ENCODE results near the gene MPI. TPM values are rescaled to one million over a fixed set of nuclear protein-coding genes. Genes with fewer than 3 reads are reported as not detected.
A peak's percentile ranks its signal among the peaks of the same experiment; 100 is the strongest.

MPI gene
- total RNA-seq, 1 experiment from 2014 or later, result 57.5 TPM

DNA sequence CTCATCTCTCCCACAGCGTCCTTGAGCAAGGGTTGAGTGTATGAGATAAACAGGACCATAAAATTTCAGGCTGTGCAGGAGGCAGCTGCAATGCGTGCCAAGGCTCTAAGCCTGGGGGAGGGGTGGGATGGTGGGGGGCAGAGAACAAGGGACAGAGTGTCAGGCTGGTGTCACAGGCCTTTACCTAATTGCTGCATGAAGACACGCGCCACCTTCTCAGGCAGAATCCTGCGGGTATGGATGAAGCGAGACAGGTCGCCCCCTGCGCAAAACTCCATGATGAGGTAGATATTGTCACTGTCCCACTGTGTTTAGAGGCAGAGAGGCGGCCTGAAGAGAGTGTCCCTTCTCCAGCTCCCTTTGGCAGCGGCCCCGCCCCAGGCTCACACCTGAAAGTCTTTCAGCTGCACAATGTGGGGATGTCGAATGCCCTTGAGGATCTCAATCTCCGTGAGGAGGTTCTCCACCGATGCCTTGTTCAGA is 47.9 kb upstream of the MPI start:
- no peak overlapping the region for H2AFZ ChIP-seq (ENCODE audit: low read length)
- H3K79me1 ChIP-seq (ENCODE audit: insufficient read depth, low read depth, low read length, poor library complexity, severe bottlenecking), result no peaks in the 10 kb centered on the region
- peaks cover 9 to 36% (median 31%) of the 10 kb centered on the region in 3 experiments for H3K36me3 Mint-ChIP-seq (ENCODE audit: insufficient read depth in 1 of 3, low read depth in 3 of 3)
- peak overlapping the region; percentile 11 for H3K9ac ChIP-seq (ENCODE audit: extremely low read depth, insufficient read length, low read length)
- DNase-seq, result no peak
- no peak overlapping the region for H2BK12ac ChIP-seq (ENCODE audit: insufficient read length, low read depth, low read length)
- no peak overlapping the region for H2BK20ac ChIP-seq (ENCODE audit: low read depth, low read length, poor library complexity, severe bottlenecking)
- TF ChIP-seq, protein P1, sequence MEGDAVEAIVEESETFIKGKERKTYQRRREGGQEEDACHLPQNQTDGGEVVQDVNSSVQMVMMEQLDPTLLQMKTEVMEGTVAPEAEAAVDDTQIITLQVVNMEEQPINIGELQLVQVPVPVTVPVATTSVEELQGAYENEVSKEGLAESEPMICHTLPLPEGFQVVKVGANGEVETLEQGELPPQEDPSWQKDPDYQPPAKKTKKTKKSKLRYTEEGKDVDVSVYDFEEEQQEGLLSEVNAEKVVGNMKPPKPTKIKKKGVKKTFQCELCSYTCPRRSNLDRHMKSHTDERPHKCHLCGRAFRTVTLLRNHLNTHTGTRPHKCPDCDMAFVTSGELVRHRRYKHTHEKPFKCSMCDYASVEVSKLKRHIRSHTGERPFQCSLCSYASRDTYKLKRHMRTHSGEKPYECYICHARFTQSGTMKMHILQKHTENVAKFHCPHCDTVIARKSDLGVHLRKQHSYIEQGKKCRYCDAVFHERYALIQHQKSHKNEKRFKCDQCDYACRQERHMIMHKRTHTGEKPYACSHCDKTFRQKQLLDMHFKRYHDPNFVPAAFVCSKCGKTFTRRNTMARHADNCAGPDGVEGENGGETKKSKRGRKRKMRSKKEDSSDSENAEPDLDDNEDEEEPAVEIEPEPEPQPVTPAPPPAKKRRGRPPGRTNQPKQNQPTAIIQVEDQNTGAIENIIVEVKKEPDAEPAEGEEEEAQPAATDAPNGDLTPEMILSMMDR (conservative IDR thresholded peaks at IDR 0.05), result no peak
- no peak overlapping the region for H3K18ac ChIP-seq (ENCODE audit: insufficient read length, low read depth, low read length)
- H3K9me3 ChIP-seq (ENCODE audit: control insufficient read depth, low read depth, low read length), result no peaks in the 10 kb centered on the region
- H3K4me1 Mint-ChIP-seq, result peaks cover 20 to 35% of the 10 kb centered on the region in 2 experiments
- H2BK120ac ChIP-seq (ENCODE audit: low read depth, low read length, poor library complexity, severe bottlenecking), result no peak overlapping the region
- H2BK15ac ChIP-seq (ENCODE audit: low read depth, low read length), result no peak overlapping the region
- no peaks in the 10 kb centered on the region for H3K27me3 Mint-ChIP-seq (ENCODE audit: low read depth)
- H3K79me2 ChIP-seq (ENCODE audit: insufficient read depth, low read length), result no peaks in the 10 kb centered on the region
- no peak overlapping the region for H3K23ac ChIP-seq (ENCODE audit: insufficient read length, low read depth, low read length)
- no peaks in the 10 kb centered on the region; the same call in 1 of the 2 replicates for H3K4me1 ChIP-seq (ENCODE audit: insufficient read depth, low read length)
- no peak overlapping the region for H3T11ph ChIP-seq (ENCODE audit: low read length)
- peak overlapping the region; percentile 64 for H3K4me2 ChIP-seq (ENCODE audit: insufficient read depth, insufficient read length, low read length)
- no peak overlapping the region for H4K91ac ChIP-seq (ENCODE audit: insufficient read length, low read depth, low read length)
- H4K5ac ChIP-seq (ENCODE audit: insufficient read length, low read depth, low read length), result no peak overlapping the region
- H4K20me1 ChIP-seq (ENCODE audit: control insufficient read depth, insufficient read depth, insufficient read length), result peaks cover 3% of the 10 kb centered on the region
- H2BK5ac ChIP-seq (ENCODE audit: insufficient read length, low read length), result no peak overlapping the region
- H3K14ac ChIP-seq (ENCODE audit: insufficient read depth, low read length), result no peak overlapping the region
- no peak overlapping the region for H3K4ac ChIP-seq (ENCODE audit: low read depth, low read length)
- no peak overlapping the region; a peak in 1 of 7 replicates for H3K27ac Mint-ChIP-seq
- no CpG with 5 or more reads among the region's 14 CpGs for WGBS (ENCODE audit: extremely low coverage, insufficient read length, low lambda C conversion rate)
- H3K27me3 ChIP-seq (ENCODE audit: insufficient read depth, low read length), result no peaks in the 10 kb centered on the region
- H3K23me2 ChIP-seq (ENCODE audit: insufficient read length, low read depth, low read length, poor library complexity, severe bottlenecking), result peaks cover 6% of the 10 kb centered on the region
- H3K4me3 Mint-ChIP-seq, result peak overlapping the region; percentile 89 to 90
- no peaks in the 10 kb centered on the region for H3K9me3 Mint-ChIP-seq
- H3K27ac ChIP-seq (ENCODE audit: insufficient read length, low read depth, low read length), result no peak overlapping the region
- no peak overlapping the region for H4K8ac ChIP-seq (replicated peaks; ENCODE audit: insufficient read length, low read depth, low read length)
- H3K56ac ChIP-seq (ENCODE audit: insufficient read length, low read depth, low read length), result no peak overlapping the region
- H2AK5ac ChIP-seq (ENCODE audit: insufficient read length, low read length), result no peak overlapping the region
